ENCODE measurements around the gene PLA2G6.

PLA2G6 gene

GRCh38 chr22:38213319-38213989 is 31.8 kb upstream of the PLA2G6 start:
- FAIRE-seq: no peak

GRCh38 chr22:38212442-38212841 is 30.8 kb upstream of the PLA2G6 start:
- FAIRE-seq: no peak

GRCh38 chr22:38211556-38211955 is 29.9 kb upstream of the PLA2G6 start:
- no peak for FAIRE-seq

GRCh38 chr22:38208551-38208968 is 26.9 kb upstream of the PLA2G6 start:
- no peak for FAIRE-seq

- FAIRE-seq: no peak
Observed at GRCh38 chr22:38207898-38208432, 26.3 kb upstream of the PLA2G6 start.

GRCh38 chr22:38205261-38206128 is 23.9 kb upstream of the PLA2G6 start:
- FAIRE-seq: no peak

GRCh38 chr22:38204784-38205183 is 23.2 kb upstream of the PLA2G6 start:
- FAIRE-seq: no peak

GRCh38 chr22:38203855-38204514 is 22.4 kb upstream of the PLA2G6 start:
- no peak for FAIRE-seq

GRCh38 chr22:38203090-38203810 is 21.6 kb upstream of the PLA2G6 start:
- no peak for FAIRE-seq

GRCh38 chr22:38202437-38203089 is 20.9 kb upstream of the PLA2G6 start:
- no peak for FAIRE-seq

GRCh38 chr22:38201711-38202436 is 20.2 kb upstream of the PLA2G6 start, which contains the start of gene MAFF:
Gene MAFF (plus strand): TSS chr22:38201994. CDS start chr22:38213854, 11,860 bp downstream.
- FAIRE-seq: no peak

- no peak for FAIRE-seq
Observed at GRCh38 chr22:38201371-38201710, 19.7 kb upstream of the PLA2G6 start.

GRCh38 chr22:38199826-38200559 is 18.4 kb upstream of the PLA2G6 start:
- FAIRE-seq: no peak

- FAIRE-seq: no peak
Observed at GRCh38 chr22:38196791-38197419, 15.3 kb upstream of the PLA2G6 start.

GRCh38 chr22:38193580-38193979 is 11.9 kb upstream of the PLA2G6 start:
- no peak for FAIRE-seq

GRCh38 chr22:38192475-38192863 is 10.8 kb upstream of the PLA2G6 start:
- no peak for FAIRE-seq

- FAIRE-seq: no peak
Observed at GRCh38 chr22:38191731-38192474, 10.3 kb upstream of the PLA2G6 start.

- FAIRE-seq: no peak
Observed at GRCh38 chr22:38191055-38191454, 9.4 kb upstream of the PLA2G6 start.

- no peak for FAIRE-seq
Observed at GRCh38 chr22:38190581-38190980, 9.0 kb upstream of the PLA2G6 start.
